K562 (cell line): Measurements from ENCODE around the gene CNTN4. TPM values are rescaled to one million over a fixed set of nuclear protein-coding genes. Genes with fewer than 3 reads are reported as not detected.

Source experiments
- ATAC-seq: fragments of 200-7000 bp; cut with Tn5 transposase; 3 replicates; pipeline ENCODE4 v1.9.1; 2020; ENCODE audit warnings: moderate library complexity
- BruUV-seq: library from RNA; stranded (reverse); fragments of 400-500 nt; replicated peaks from 2 replicates; lab custom pipeline; 2021; lab: Mats Ljungman, UMichigan
- CTCF ChIA-PET: fragments of 300-600 bp; formaldehyde crosslinking; extraction: SDS; loops from one replicate; lab custom pipeline; 2021; ENCODE audit warnings: low intra/inter-chr PET ratio; lab: Yijun Ruan, JAX
- POLR2A ChIA-PET: fragments of 300-600, 350-650 bp; sonication (Branson Sonifier 250); formaldehyde crosslinking; extraction: SDS; loops from one replicate; lab custom pipeline; 2021; ENCODE audit warnings: antibody characterized with exemption, inconsistent platforms; lab: Yijun Ruan, JAX
- DNase-seq, 4 experiments: peaks; one replicate each; pipeline versions ENCODE4 v3.0.0 to v3.0.0-alpha.2; 2011 to 2018; ENCODE audit warnings: low spot score in 3 of 4, mixed read lengths in 3 of 4; ENCODE audit errors: extremely low read depth in 1 of 4
- FAIRE-seq: peaks from 2 replicates; lab custom pipeline; 2011; peaks lifted over from hg19 to GRCh38; lab: Jason Lieb, UNC
- H2AFZ ChIP-seq: 2 replicates; pipeline ENCODE4 v1.6.0; 2011; ENCODE audit warnings: low read depth, low read length, control low read depth, inconsistent platforms
- H3K27ac ChIP-seq: fragments of 200-600 bp; 3 replicates; pipeline ENCODE4 v1.8.0; 2011; ENCODE audit warnings: low read depth, mild to moderate bottlenecking, control low read depth, inconsistent platforms, low read length, moderate library complexity, mixed read lengths; ENCODE audit errors: extremely low read depth
- H3K27me3 ChIP-seq, 2 experiments: fragments of 300-600 bp in 1 of 2; 2 replicates in 1 of 2; 3 replicates in 1 of 2; pipeline versions ENCODE4 v1.6.0 to v1.8.0; 2011; ENCODE audit warnings: inconsistent platforms in 2 of 2, low read length in 2 of 2, mild to moderate bottlenecking in 1 of 2, mixed read lengths in 1 of 2, moderate library complexity in 1 of 2; ENCODE audit not compliant: control insufficient read depth in 2 of 2, insufficient read depth in 2 of 2
- H3K36me3 ChIP-seq: fragments of 300-600 bp; 3 replicates; pipeline ENCODE4 v1.8.0; 2011; ENCODE audit warnings: mild to moderate bottlenecking, low read length, inconsistent platforms; ENCODE audit not compliant: control insufficient read depth, insufficient read depth
- H3K4me1 ChIP-seq, 2 experiments: fragments of 200-600 bp in 1 of 2; replicated peaks in 1 of 2; 2 replicates in 1 of 2; 3 replicates in 1 of 2; pipeline versions ENCODE4 v1.5.1 to v1.8.0; 2011; ENCODE audit warnings: inconsistent platforms in 2 of 2, low read length in 2 of 2, mild to moderate bottlenecking in 1 of 2, mixed read lengths in 1 of 2, moderate library complexity in 1 of 2; ENCODE audit not compliant: control insufficient read depth in 2 of 2, insufficient read depth in 2 of 2
- H3K4me2 ChIP-seq: 2 replicates; pipeline ENCODE4 v1.6.1; 2011; ENCODE audit warnings: low read length, control low read depth, inconsistent platforms, mixed read lengths; ENCODE audit not compliant: insufficient read depth
- H3K4me3 ChIP-seq: fragments of 200-600 bp; sonication (generic), shearing (Covaris generic); 2 replicates; pipeline ENCODE4 v1.5.1; 2016; ENCODE audit warnings: control low read depth, inconsistent platforms
- H3K79me2 ChIP-seq: fragments of 200-600 bp; 3 replicates; pipeline ENCODE4 v1.8.0; 2011; ENCODE audit warnings: low read length, inconsistent platforms; ENCODE audit not compliant: control insufficient read depth, insufficient read depth
- H3K9ac ChIP-seq, 2 experiments: 2 replicates each; pipeline versions ENCODE4 v1.6.0 to v1.6.1; 2011; ENCODE audit warnings: low read depth in 2 of 2, low read length in 2 of 2, control low read depth in 1 of 2, inconsistent platforms in 1 of 2, mild to moderate bottlenecking in 1 of 2, mixed read lengths in 1 of 2; ENCODE audit not compliant: insufficient read depth in 1 of 2
- H3K9me1 ChIP-seq: one replicate; pipeline ENCODE4 v1.6.0; 2011; ENCODE audit warnings: inconsistent platforms, mild to moderate bottlenecking, low read length, moderate library complexity; ENCODE audit not compliant: control insufficient read depth, insufficient read depth
- H3K9me3 ChIP-seq: replicated peaks from 2 replicates; pipeline ENCODE4 v1.5.1; 2011; ENCODE audit warnings: low read depth, low read length, inconsistent platforms; ENCODE audit not compliant: control insufficient read depth, insufficient read depth
- H4K20me1 ChIP-seq: replicated peaks from 2 replicates; pipeline ENCODE4 v1.6.1; 2011; ENCODE audit warnings: low read length, inconsistent platforms, mixed read lengths; ENCODE audit not compliant: control insufficient read depth, insufficient read depth
- KAT7 ChIP-seq: sonication (generic); formaldehyde crosslinking; IDR thresholded peaks from 2 replicates; pipeline ENCODE4 v1.8.0; 2022; ENCODE audit warnings: missing genetic modification reagents, mild to moderate bottlenecking, borderline replicate concordance
- MED1 ChIP-seq: sonication (generic); formaldehyde crosslinking; IDR thresholded peaks from 2 replicates; pipeline ENCODE4 v1.8.1; 2023; ENCODE audit warnings: missing genetic modification reagents, borderline replicate concordance
- OTX1 ChIP-seq: fragments of 450-650 bp; formaldehyde crosslinking; IDR thresholded peaks from 2 replicates; pipeline ENCODE4 v1.4.0; 2022; ENCODE audit warnings: mild to moderate bottlenecking
- WGBS: fragments of 100-300 bp; shearing (Covaris generic); methylation state at CpG from one replicate; pipeline ENCODE4 v1.1.6; 2016; ENCODE audit warnings: low coverage, mixed read lengths; ENCODE audit not compliant: insufficient coverage; ENCODE audit errors: missing lambda C conversion rate; 5-methylcytosine and 5-hydroxymethylcytosine counted together
- in situ Hi-C: fragments of 300-500 bp; cut with MboI; formaldehyde crosslinking; loops from 4 replicates; pipeline ENCODE4 v1.15.0; 2018; ENCODE audit warnings: inconsistent platforms, mixed read lengths
- intact Hi-C: fragments of 100-400 bp; cut with micrococcal nuclease; formaldehyde crosslinking; loops from 2 replicates; pipeline ENCODE4 v1.14.2; 2022
- polyA plus RNA-seq, 8 experiments: library from polyadenylated mRNA; depleted of rRNA in 4 of 8; stranded (reverse) in 5 of 8; unstranded in 3 of 8; fragments of >200 nt; fragmentation: Nextera tagmentation in 2 of 8; fragmentation: Illumina TruSeq in 1 of 8; extraction: Ambion mirVana in 2 of 8; extraction: Trizol in 1 of 8; gene quantifications; 2 replicates each; pipeline versions ENCODE4 v1.2.1 to v1.2.3, GENCODE V29; 2011 to 2014; ENCODE audit warnings: inconsistent platforms in 1 of 8, missing spikeins in 1 of 8
- total RNA-seq, 7 experiments: library from RNA; depleted of rRNA in 6 of 7; stranded (reverse); fragments of >200 nt in 6 of 7; fragmentation: Illumina TruSeq in 2 of 7; extraction: Trizol in 2 of 7; gene quantifications; 2 replicates each; pipeline versions ENCODE4 v1.2.1 to v1.2.3, GENCODE V29; 2011 to 2021; ENCODE audit warnings: low replicate concordance in 1 of 7
- TF ChIP-seq, protein P1 (sequence below): fragments of 250-450 bp; sonication (Bioruptor Pico); IDR thresholded peaks from 2 replicates; pipeline ENCODE4 v1.5.0; 2021
- TF ChIP-seq, protein P2 (sequence below), 2 experiments: fragments of 450-650 bp in 1 of 2; sonication (generic) in 1 of 2; formaldehyde crosslinking in 1 of 2; IDR thresholded peaks; 2 replicates each; pipeline versions ENCODE4 v1.7.1 to v1.9.0; 2016 to 2022; ENCODE audit warnings: inconsistent platforms in 1 of 2, mild to moderate bottlenecking in 1 of 2, missing genetic modification reagents in 1 of 2
- TF ChIP-seq, protein P3 (sequence below): sonication (generic); formaldehyde crosslinking; IDR thresholded peaks from 2 replicates; pipeline ENCODE4 v1.9.0; 2022; ENCODE audit warnings: mild to moderate bottlenecking, missing genetic modification reagents
- TF ChIP-seq, protein P4 (sequence below): fragments of 450-650 bp; IDR thresholded peaks from 2 replicates; pipeline ENCODE4 v1.6.1; 2016; ENCODE audit warnings: mild to moderate bottlenecking

Gene CNTN4
- total and polyA plus RNA-seq, 9 of the 15 experiments (the other 6 are each of a cell fraction or from before 2014, with no cell fraction given), result not detected

DNA sequence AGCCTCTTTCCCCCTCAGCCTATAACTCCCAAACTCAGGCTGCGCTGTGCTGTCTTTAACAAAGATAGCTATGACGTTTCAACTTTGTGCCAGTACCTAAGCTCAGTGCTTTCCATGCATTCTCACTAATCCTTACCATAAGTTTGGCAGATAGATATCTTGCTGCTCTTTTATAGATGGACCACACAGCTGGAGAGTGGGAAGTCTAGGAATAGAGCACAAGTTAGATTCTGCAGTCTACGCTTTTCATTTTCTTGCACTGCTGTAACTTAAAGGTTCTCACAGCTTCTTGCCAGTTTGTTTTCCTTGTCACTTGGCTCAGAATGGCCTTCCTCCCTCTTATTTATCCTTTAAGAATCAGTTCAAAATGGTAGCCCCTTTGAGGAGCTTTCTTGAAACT, 468.8 kb downstream of the CNTN4 start:
- DNase-seq (no peak), ATAC-seq (no peak), FAIRE-seq (no peak)
- no peak overlapping the region for H3K4me3 ChIP-seq
- in situ Hi-C loops, result no loop called here
- POLR2A ChIA-PET, result no interaction called here
- no peaks in the 10 kb centered on the region for H4K20me1 ChIP-seq
- H3K9ac ChIP-seq, result no peak overlapping the region
- H3K9me1 ChIP-seq, result no peaks in the 10 kb centered on the region
- 2% methylated on average over 3 of the region's 3 CpGs for WGBS
- no peaks in the 10 kb centered on the region for H3K36me3 ChIP-seq
- BruUV-seq, result no TSS peak
- no peaks in the 10 kb centered on the region for H3K27me3 ChIP-seq
- no peaks in the 10 kb centered on the region for H3K9me3 ChIP-seq
- H3K4me1 ChIP-seq, result no peaks in the 10 kb centered on the region
- no peak overlapping the region for H2AFZ ChIP-seq
- CTCF ChIA-PET, result no interaction called here
- no peak overlapping the region for H3K27ac ChIP-seq
- H3K79me2 ChIP-seq, result no peaks in the 10 kb centered on the region
- intact Hi-C loops, result no loop called here
- no peak overlapping the region for H3K4me2 ChIP-seq
- TF ChIP-seq, protein P1, sequence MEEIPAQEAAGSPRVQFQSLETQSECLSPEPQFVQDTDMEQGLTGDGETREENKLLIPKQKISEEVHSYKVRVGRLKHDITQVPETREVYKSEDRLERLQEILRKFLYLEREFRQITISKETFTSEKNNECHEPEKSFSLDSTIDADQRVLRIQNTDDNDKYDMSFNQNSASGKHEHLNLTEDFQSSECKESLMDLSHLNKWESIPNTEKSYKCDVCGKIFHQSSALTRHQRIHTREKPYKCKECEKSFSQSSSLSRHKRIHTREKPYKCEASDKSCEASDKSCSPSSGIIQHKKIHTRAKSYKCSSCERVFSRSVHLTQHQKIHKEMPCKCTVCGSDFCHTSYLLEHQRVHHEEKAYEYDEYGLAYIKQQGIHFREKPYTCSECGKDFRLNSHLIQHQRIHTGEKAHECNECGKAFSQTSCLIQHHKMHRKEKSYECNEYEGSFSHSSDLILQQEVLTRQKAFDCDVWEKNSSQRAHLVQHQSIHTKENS, result no peak
- TF ChIP-seq OTX1 (no peak), MED1 (CRISPR knock-in tag) (no peak), KAT7 (CRISPR knock-in tag) (no peak)
- TF ChIP-seq, protein P2, sequence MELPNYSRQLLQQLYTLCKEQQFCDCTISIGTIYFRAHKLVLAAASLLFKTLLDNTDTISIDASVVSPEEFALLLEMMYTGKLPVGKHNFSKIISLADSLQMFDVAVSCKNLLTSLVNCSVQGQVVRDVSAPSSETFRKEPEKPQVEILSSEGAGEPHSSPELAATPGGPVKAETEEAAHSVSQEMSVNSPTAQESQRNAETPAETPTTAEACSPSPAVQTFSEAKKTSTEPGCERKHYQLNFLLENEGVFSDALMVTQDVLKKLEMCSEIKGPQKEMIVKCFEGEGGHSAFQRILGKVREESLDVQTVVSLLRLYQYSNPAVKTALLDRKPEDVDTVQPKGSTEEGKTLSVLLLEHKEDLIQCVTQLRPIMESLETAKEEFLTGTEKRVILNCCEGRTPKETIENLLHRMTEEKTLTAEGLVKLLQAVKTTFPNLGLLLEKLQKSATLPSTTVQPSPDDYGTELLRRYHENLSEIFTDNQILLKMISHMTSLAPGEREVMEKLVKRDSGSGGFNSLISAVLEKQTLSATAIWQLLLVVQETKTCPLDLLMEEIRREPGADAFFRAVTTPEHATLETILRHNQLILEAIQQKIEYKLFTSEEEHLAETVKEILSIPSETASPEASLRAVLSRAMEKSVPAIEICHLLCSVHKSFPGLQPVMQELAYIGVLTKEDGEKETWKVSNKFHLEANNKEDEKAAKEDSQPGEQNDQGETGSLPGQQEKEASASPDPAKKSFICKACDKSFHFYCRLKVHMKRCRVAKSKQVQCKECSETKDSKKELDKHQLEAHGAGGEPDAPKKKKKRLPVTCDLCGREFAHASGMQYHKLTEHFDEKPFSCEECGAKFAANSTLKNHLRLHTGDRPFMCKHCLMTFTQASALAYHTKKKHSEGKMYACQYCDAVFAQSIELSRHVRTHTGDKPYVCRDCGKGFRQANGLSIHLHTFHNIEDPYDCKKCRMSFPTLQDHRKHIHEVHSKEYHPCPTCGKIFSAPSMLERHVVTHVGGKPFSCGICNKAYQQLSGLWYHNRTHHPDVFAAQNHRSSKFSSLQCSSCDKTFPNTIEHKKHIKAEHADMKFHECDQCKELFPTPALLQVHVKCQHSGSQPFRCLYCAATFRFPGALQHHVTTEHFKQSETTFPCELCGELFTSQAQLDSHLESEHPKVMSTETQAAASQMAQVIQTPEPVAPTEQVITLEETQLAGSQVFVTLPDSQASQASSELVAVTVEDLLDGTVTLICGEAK (IDR thresholded peaks at IDR 0.05), result no peak
- TF ChIP-seq, protein P2 (CRISPR knock-in tag; IDR thresholded peaks at IDR 0.05), result no peak
- TF ChIP-seq, protein P3, sequence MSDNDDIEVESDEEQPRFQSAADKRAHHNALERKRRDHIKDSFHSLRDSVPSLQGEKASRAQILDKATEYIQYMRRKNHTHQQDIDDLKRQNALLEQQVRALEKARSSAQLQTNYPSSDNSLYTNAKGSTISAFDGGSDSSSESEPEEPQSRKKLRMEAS (CRISPR knock-in tag), result no peak
- TF ChIP-seq, protein P4, sequence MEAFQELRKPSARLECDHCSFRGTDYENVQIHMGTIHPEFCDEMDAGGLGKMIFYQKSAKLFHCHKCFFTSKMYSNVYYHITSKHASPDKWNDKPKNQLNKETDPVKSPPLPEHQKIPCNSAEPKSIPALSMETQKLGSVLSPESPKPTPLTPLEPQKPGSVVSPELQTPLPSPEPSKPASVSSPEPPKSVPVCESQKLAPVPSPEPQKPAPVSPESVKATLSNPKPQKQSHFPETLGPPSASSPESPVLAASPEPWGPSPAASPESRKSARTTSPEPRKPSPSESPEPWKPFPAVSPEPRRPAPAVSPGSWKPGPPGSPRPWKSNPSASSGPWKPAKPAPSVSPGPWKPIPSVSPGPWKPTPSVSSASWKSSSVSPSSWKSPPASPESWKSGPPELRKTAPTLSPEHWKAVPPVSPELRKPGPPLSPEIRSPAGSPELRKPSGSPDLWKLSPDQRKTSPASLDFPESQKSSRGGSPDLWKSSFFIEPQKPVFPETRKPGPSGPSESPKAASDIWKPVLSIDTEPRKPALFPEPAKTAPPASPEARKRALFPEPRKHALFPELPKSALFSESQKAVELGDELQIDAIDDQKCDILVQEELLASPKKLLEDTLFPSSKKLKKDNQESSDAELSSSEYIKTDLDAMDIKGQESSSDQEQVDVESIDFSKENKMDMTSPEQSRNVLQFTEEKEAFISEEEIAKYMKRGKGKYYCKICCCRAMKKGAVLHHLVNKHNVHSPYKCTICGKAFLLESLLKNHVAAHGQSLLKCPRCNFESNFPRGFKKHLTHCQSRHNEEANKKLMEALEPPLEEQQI, result no peak
